Measurements from ENCODE around the gene KCNQ5.

DNA sequence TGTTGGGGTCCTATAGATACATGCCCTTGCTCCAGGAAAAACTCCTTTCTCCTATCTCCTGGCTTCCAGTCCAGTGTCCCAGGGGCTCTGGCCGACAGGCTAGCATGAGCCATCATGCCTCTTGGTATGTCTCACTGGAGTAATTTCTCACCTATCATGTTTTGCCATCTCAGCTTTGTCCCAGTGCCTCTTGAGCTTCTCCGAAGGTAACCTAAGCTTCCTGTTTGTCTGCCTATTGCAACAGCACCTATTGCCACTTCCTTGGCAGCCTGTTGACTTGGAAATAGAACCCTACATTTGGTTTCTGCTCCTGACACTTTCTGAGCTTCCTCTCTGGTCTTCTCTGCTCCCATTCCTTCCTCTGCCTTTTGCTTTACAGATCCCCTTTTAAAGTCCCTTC is 197.7 kb downstream of the KCNQ5 start:
- no peak for TF ChIP-seq EZH2phosphoT487 (IDR thresholded peaks at IDR 0.05; ENCODE audit: low read depth)
- TF ChIP-seq, protein P1, sequence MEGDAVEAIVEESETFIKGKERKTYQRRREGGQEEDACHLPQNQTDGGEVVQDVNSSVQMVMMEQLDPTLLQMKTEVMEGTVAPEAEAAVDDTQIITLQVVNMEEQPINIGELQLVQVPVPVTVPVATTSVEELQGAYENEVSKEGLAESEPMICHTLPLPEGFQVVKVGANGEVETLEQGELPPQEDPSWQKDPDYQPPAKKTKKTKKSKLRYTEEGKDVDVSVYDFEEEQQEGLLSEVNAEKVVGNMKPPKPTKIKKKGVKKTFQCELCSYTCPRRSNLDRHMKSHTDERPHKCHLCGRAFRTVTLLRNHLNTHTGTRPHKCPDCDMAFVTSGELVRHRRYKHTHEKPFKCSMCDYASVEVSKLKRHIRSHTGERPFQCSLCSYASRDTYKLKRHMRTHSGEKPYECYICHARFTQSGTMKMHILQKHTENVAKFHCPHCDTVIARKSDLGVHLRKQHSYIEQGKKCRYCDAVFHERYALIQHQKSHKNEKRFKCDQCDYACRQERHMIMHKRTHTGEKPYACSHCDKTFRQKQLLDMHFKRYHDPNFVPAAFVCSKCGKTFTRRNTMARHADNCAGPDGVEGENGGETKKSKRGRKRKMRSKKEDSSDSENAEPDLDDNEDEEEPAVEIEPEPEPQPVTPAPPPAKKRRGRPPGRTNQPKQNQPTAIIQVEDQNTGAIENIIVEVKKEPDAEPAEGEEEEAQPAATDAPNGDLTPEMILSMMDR (IDR thresholded peaks at IDR 0.05; ENCODE audit: low read depth, low read length): no peak
